K562 (cell line): ENCODE data around the gene KMO. TPM values are rescaled to one million over a fixed set of nuclear protein-coding genes. Genes with fewer than 3 reads are reported as not detected.

Experiments
- ATAC-seq: fragments of 200-7000 bp; cut with Tn5 transposase; 3 replicates; pipeline ENCODE4 v1.9.1; 2020; ENCODE audit warnings: moderate library complexity
- BruUV-seq: library from RNA; stranded (reverse); fragments of 400-500 nt; replicated peaks from 2 replicates; lab custom pipeline; 2021; lab: Mats Ljungman, UMichigan
- CTCF ChIA-PET: fragments of 300-600 bp; formaldehyde crosslinking; extraction: SDS; loops from one replicate; lab custom pipeline; 2021; ENCODE audit warnings: low intra/inter-chr PET ratio; lab: Yijun Ruan, JAX
- POLR2A ChIA-PET: fragments of 300-600, 350-650 bp; sonication (Branson Sonifier 250); formaldehyde crosslinking; extraction: SDS; loops from one replicate; lab custom pipeline; 2021; ENCODE audit warnings: antibody characterized with exemption, inconsistent platforms; lab: Yijun Ruan, JAX
- DNase-seq, 4 experiments: peaks; one replicate each; pipeline versions ENCODE4 v3.0.0 to v3.0.0-alpha.2; 2011 to 2018; ENCODE audit warnings: low spot score in 3 of 4, mixed read lengths in 3 of 4; ENCODE audit errors: extremely low read depth in 1 of 4
- FAIRE-seq: peaks from 2 replicates; lab custom pipeline; 2011; peaks lifted over from hg19 to GRCh38; lab: Jason Lieb, UNC
- H2AFZ ChIP-seq: 2 replicates; pipeline ENCODE4 v1.6.0; 2011; ENCODE audit warnings: low read depth, low read length, control low read depth, inconsistent platforms
- H3K27ac ChIP-seq: fragments of 200-600 bp; 3 replicates; pipeline ENCODE4 v1.8.0; 2011; ENCODE audit warnings: low read depth, mild to moderate bottlenecking, control low read depth, inconsistent platforms, low read length, moderate library complexity, mixed read lengths; ENCODE audit errors: extremely low read depth
- H3K27me3 ChIP-seq, 2 experiments: fragments of 300-600 bp in 1 of 2; 2 replicates in 1 of 2; 3 replicates in 1 of 2; pipeline versions ENCODE4 v1.6.0 to v1.8.0; 2011; ENCODE audit warnings: inconsistent platforms in 2 of 2, low read length in 2 of 2, mild to moderate bottlenecking in 1 of 2, mixed read lengths in 1 of 2, moderate library complexity in 1 of 2; ENCODE audit not compliant: control insufficient read depth in 2 of 2, insufficient read depth in 2 of 2
- H3K36me3 ChIP-seq: fragments of 300-600 bp; 3 replicates; pipeline ENCODE4 v1.8.0; 2011; ENCODE audit warnings: mild to moderate bottlenecking, low read length, inconsistent platforms; ENCODE audit not compliant: control insufficient read depth, insufficient read depth
- H3K4me1 ChIP-seq, 2 experiments: fragments of 200-600 bp in 1 of 2; replicated peaks in 1 of 2; 2 replicates in 1 of 2; 3 replicates in 1 of 2; pipeline versions ENCODE4 v1.5.1 to v1.8.0; 2011; ENCODE audit warnings: inconsistent platforms in 2 of 2, low read length in 2 of 2, mild to moderate bottlenecking in 1 of 2, mixed read lengths in 1 of 2, moderate library complexity in 1 of 2; ENCODE audit not compliant: control insufficient read depth in 2 of 2, insufficient read depth in 2 of 2
- H3K4me2 ChIP-seq: 2 replicates; pipeline ENCODE4 v1.6.1; 2011; ENCODE audit warnings: low read length, control low read depth, inconsistent platforms, mixed read lengths; ENCODE audit not compliant: insufficient read depth
- H3K4me3 ChIP-seq: fragments of 200-600 bp; sonication (generic), shearing (Covaris generic); 2 replicates; pipeline ENCODE4 v1.5.1; 2016; ENCODE audit warnings: control low read depth, inconsistent platforms
- H3K79me2 ChIP-seq: fragments of 200-600 bp; 3 replicates; pipeline ENCODE4 v1.8.0; 2011; ENCODE audit warnings: low read length, inconsistent platforms; ENCODE audit not compliant: control insufficient read depth, insufficient read depth
- H3K9ac ChIP-seq, 2 experiments: 2 replicates each; pipeline versions ENCODE4 v1.6.0 to v1.6.1; 2011; ENCODE audit warnings: low read depth in 2 of 2, low read length in 2 of 2, control low read depth in 1 of 2, inconsistent platforms in 1 of 2, mild to moderate bottlenecking in 1 of 2, mixed read lengths in 1 of 2; ENCODE audit not compliant: insufficient read depth in 1 of 2
- H3K9me1 ChIP-seq: one replicate; pipeline ENCODE4 v1.6.0; 2011; ENCODE audit warnings: inconsistent platforms, mild to moderate bottlenecking, low read length, moderate library complexity; ENCODE audit not compliant: control insufficient read depth, insufficient read depth
- H3K9me3 ChIP-seq: replicated peaks from 2 replicates; pipeline ENCODE4 v1.5.1; 2011; ENCODE audit warnings: low read depth, low read length, inconsistent platforms; ENCODE audit not compliant: control insufficient read depth, insufficient read depth
- H4K20me1 ChIP-seq: replicated peaks from 2 replicates; pipeline ENCODE4 v1.6.1; 2011; ENCODE audit warnings: low read length, inconsistent platforms, mixed read lengths; ENCODE audit not compliant: control insufficient read depth, insufficient read depth
- EGR1 ChIP-seq: fragments of 450-650 bp; conservative IDR thresholded peaks from 2 replicates; pipeline ENCODE4 v1.6.1; 2017; ENCODE audit warnings: mild to moderate bottlenecking
- NFE2 ChIP-seq: IDR thresholded peaks from 2 replicates; pipeline ENCODE4 v1.6.1; 2014; ENCODE audit warnings: antibody characterized with exemption, low read depth
- ZNF212 ChIP-seq: fragments of 450-650 bp; formaldehyde crosslinking; IDR thresholded peaks from 2 replicates; pipeline ENCODE4 v1.4.0; 2020; ENCODE audit warnings: mild to moderate bottlenecking
- WGBS: fragments of 100-300 bp; shearing (Covaris generic); methylation state at CpG from one replicate; pipeline ENCODE4 v1.1.6; 2016; ENCODE audit warnings: low coverage, mixed read lengths; ENCODE audit not compliant: insufficient coverage; ENCODE audit errors: missing lambda C conversion rate; 5-methylcytosine and 5-hydroxymethylcytosine counted together
- in situ Hi-C: fragments of 300-500 bp; cut with MboI; formaldehyde crosslinking; loops from 4 replicates; pipeline ENCODE4 v1.15.0; 2018; ENCODE audit warnings: inconsistent platforms, mixed read lengths
- intact Hi-C: fragments of 100-400 bp; cut with micrococcal nuclease; formaldehyde crosslinking; loops from 2 replicates; pipeline ENCODE4 v1.14.2; 2022
- polyA plus RNA-seq, 8 experiments: library from polyadenylated mRNA; depleted of rRNA in 4 of 8; stranded (reverse) in 5 of 8; unstranded in 3 of 8; fragments of >200 nt; fragmentation: Nextera tagmentation in 2 of 8; fragmentation: Illumina TruSeq in 1 of 8; extraction: Ambion mirVana in 2 of 8; extraction: Trizol in 1 of 8; gene quantifications; 2 replicates each; pipeline versions ENCODE4 v1.2.1 to v1.2.3, GENCODE V29; 2011 to 2014; ENCODE audit warnings: inconsistent platforms in 1 of 8, missing spikeins in 1 of 8
- total RNA-seq, 7 experiments: library from RNA; depleted of rRNA in 6 of 7; stranded (reverse); fragments of >200 nt in 6 of 7; fragmentation: Illumina TruSeq in 2 of 7; extraction: Trizol in 2 of 7; gene quantifications; 2 replicates each; pipeline versions ENCODE4 v1.2.1 to v1.2.3, GENCODE V29; 2011 to 2021; ENCODE audit warnings: low replicate concordance in 1 of 7
- TF ChIP-seq, protein P1 (sequence below): fragments of 450-650 bp; IDR thresholded peaks from 2 replicates; pipeline ENCODE4 v1.6.1; 2016; ENCODE audit warnings: mild to moderate bottlenecking

KMO gene
- total and polyA plus RNA-seq, 9 of the 15 experiments (the other 6 are each of a cell fraction or from before 2014, with no cell fraction given): 0.01 to 0.11 (median 0.01) TPM; not detected in 6

- TF ChIP-seq NFE2: no peak
- no peak for TF ChIP-seq EGR1
- no peak for TF ChIP-seq ZNF212 (CRISPR knock-in tag)
- TF ChIP-seq, protein P1, sequence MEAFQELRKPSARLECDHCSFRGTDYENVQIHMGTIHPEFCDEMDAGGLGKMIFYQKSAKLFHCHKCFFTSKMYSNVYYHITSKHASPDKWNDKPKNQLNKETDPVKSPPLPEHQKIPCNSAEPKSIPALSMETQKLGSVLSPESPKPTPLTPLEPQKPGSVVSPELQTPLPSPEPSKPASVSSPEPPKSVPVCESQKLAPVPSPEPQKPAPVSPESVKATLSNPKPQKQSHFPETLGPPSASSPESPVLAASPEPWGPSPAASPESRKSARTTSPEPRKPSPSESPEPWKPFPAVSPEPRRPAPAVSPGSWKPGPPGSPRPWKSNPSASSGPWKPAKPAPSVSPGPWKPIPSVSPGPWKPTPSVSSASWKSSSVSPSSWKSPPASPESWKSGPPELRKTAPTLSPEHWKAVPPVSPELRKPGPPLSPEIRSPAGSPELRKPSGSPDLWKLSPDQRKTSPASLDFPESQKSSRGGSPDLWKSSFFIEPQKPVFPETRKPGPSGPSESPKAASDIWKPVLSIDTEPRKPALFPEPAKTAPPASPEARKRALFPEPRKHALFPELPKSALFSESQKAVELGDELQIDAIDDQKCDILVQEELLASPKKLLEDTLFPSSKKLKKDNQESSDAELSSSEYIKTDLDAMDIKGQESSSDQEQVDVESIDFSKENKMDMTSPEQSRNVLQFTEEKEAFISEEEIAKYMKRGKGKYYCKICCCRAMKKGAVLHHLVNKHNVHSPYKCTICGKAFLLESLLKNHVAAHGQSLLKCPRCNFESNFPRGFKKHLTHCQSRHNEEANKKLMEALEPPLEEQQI: no peak
- TF ChIP-seq, all 486 proteins: peak for 0
- H3K4me1 ChIP-seq: no peaks in the 10 kb centered on the region
- H4K20me1 ChIP-seq: no peaks in the 10 kb centered on the region
- intact Hi-C loops: no loop called here
- 59% methylated on average over 1 of the region's 1 CpG for WGBS
- ATAC-seq: no peak
- no peaks in the 10 kb centered on the region for H3K79me2 ChIP-seq
- no peak for FAIRE-seq
- no peak overlapping the region for H3K4me3 ChIP-seq
- BruUV-seq: no TSS peak
- no peak overlapping the region for H3K27ac ChIP-seq
- POLR2A ChIA-PET: interaction anchor here (0.7 to 1.1 kb wide), 2 partner anchors 28 to 316 kb away, joined by 3 to 4 read pairs; no protein-coding TSS in a partner anchor
- no peak overlapping the region for H3K9ac ChIP-seq
- no peak for DNase-seq
- no peaks in the 10 kb centered on the region for H3K36me3 ChIP-seq
- CTCF ChIA-PET: no interaction called here
- no peaks in the 10 kb centered on the region for H3K27me3 ChIP-seq
- no peaks in the 10 kb centered on the region for H3K9me1 ChIP-seq
- in situ Hi-C loops: no loop called here
- H2AFZ ChIP-seq: no peak overlapping the region
- H3K9me3 ChIP-seq: no peaks in the 10 kb centered on the region
- H3K4me2 ChIP-seq: no peak overlapping the region
Observed at GRCh38 chr1:241582921-241583321, 50.7 kb downstream of the KMO start.
